Mesothelial cell of epicardium (in vitro differentiated cells): ENCODE measurements around the gene SULT4A1. TPM values are rescaled to one million over a fixed set of nuclear protein-coding genes. Genes with fewer than 3 reads are reported as not detected.

ENCODE experiments used
- DNase-seq, 2 experiments: peaks; one replicate each; pipeline ENCODE4 v3.0.0; 2021; ENCODE audit warnings: low spot score in 2 of 2; ENCODE audit not compliant: unreplicated experiment in 2 of 2
- H3K27ac Mint-ChIP-seq: 2 replicates; pipeline ENCODE4 v1.8.0; 2021; ENCODE audit warnings: mixed read lengths
- H3K27me3 Mint-ChIP-seq: 2 replicates; pipeline ENCODE4 v1.8.0; 2021; ENCODE audit warnings: low read depth, mixed read lengths
- H3K36me3 Mint-ChIP-seq: 2 replicates; pipeline ENCODE4 v1.8.0; 2021; ENCODE audit warnings: mixed read lengths
- H3K4me1 Mint-ChIP-seq: 2 replicates; pipeline ENCODE4 v1.8.0; 2021; ENCODE audit warnings: mixed read lengths
- H3K4me3 Mint-ChIP-seq: 2 replicates; pipeline ENCODE4 v1.8.0; 2021; ENCODE audit warnings: mild to moderate bottlenecking, moderate library complexity, mixed read lengths
- H3K9me3 Mint-ChIP-seq: 2 replicates; pipeline ENCODE4 v1.8.0; 2021; ENCODE audit warnings: mixed read lengths
- total RNA-seq: library from RNA; stranded (reverse); gene quantifications from 3 replicates; pipeline ENCODE4 v1.2.1, GENCODE V29; 2021
- TF ChIP-seq, protein P1 (sequence below): fragments of 200-600 bp; sonication (generic); IDR thresholded peaks from one replicate; pipeline ENCODE4 v1.5.0; 2021; ENCODE audit warnings: antibody characterized with exemption; ENCODE audit not compliant: unreplicated experiment

The SULT4A1 gene
- total RNA-seq, 1 donor from 2014 or later = 7.1 TPM

DNA sequence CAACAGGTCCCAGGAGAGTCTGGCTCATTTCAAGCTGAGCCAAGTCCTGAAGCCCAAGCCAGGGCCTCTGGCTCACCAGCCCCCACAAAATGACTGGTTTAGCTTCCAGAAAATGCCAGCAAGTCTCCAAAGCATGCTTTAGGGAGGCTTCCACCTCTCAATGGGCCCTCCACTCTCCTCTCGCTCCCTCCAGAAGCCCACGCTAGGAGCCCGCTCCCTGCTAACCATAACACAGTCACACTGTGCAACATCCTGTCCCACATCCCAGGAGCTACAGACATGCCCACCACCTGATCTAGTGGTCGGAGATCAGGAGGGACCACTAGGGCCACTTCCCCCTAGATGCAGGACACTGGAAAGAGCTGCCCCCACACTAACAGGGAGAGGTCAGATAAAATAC, 6.9 kb downstream of the SULT4A1 start:
- Mint-ChIP-seq H3K27me3 (peaks cover 42% of the 10 kb centered on the region), H3K9me3 (peaks cover 14% of the 10 kb centered on the region), H3K27ac (no peak overlapping the region), H3K36me3 (no peaks in the 10 kb centered on the region), H3K4me3 (no peak overlapping the region), H3K4me1 (no peaks in the 10 kb centered on the region)
- DNase-seq = no peak
- TF ChIP-seq, protein P1, sequence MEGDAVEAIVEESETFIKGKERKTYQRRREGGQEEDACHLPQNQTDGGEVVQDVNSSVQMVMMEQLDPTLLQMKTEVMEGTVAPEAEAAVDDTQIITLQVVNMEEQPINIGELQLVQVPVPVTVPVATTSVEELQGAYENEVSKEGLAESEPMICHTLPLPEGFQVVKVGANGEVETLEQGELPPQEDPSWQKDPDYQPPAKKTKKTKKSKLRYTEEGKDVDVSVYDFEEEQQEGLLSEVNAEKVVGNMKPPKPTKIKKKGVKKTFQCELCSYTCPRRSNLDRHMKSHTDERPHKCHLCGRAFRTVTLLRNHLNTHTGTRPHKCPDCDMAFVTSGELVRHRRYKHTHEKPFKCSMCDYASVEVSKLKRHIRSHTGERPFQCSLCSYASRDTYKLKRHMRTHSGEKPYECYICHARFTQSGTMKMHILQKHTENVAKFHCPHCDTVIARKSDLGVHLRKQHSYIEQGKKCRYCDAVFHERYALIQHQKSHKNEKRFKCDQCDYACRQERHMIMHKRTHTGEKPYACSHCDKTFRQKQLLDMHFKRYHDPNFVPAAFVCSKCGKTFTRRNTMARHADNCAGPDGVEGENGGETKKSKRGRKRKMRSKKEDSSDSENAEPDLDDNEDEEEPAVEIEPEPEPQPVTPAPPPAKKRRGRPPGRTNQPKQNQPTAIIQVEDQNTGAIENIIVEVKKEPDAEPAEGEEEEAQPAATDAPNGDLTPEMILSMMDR = no peak

DNA sequence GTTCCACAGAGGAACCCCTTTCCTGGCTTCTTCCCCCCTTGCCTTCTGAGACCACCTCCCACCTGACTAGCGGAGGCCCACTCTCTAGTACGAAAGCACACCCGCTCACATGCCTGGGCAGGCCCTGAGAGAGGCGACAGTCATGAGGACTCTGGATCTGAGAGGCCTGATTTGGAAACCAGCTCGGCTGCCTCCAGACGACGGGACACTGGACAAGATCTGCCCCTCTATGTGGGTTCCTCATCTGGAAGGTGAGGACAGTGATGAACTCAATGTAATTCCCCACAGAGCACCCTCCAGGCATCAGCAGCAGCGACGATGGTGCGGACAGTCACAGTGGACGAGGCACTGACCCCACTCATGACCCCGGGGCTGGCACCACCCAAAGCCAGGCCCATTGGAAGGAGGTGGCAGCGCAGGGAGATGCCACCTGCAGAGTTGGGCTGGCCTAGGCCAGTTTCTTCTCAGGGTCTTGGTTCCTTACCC, 7.5 kb downstream of the SULT4A1 start:
- TF ChIP-seq, protein P1 = no peak
- Mint-ChIP-seq H3K36me3 (no peaks in the 10 kb centered on the region), H3K9me3 (peaks cover 14% of the 10 kb centered on the region), H3K4me1 (no peaks in the 10 kb centered on the region), H3K27me3 (peaks cover 42% of the 10 kb centered on the region), H3K4me3 (no peak overlapping the region), H3K27ac (no peak overlapping the region)
- DNase-seq = no peak

DNA sequence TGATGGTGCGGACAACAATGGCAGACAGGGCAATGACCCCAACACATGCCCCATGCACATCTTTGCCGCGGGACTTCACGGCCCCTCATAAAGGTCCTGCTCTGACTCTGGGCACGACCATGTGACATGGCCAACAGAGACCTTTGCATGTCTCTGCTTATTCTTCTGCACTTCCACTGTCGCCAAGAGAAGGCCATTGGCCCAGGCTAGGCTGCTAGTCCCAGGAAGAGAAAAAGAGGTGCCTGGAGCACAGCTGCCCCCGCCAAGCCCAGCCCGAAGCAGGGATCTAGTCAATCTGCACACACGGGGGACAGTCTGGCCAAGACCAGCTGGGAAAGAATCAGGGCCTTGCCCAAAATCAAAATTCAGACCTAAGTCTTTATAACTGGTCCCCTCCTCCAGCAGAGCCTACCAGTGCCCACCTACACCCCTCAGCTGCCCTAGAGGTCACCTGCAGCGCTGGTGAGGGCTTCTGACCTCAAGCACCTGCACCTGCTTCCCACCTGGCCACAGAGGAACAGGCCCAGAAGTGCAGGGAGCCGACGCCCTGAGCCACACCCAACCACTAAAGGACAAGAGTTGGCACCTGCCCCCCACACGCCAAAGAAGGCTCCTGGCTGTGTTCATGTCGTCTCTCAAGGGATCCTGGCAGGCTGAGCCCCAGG, 8.1 kb downstream of the SULT4A1 start:
- TF ChIP-seq, protein P1 = no peak
- no peak for DNase-seq
- H3K4me1 Mint-ChIP-seq = no peaks in the 10 kb centered on the region
- no peak overlapping the region for H3K4me3 Mint-ChIP-seq
- H3K36me3 Mint-ChIP-seq = no peaks in the 10 kb centered on the region
- H3K27ac Mint-ChIP-seq = no peak overlapping the region
- H3K9me3 Mint-ChIP-seq = peaks cover 14% of the 10 kb centered on the region
- peaks cover 40% of the 10 kb centered on the region for H3K27me3 Mint-ChIP-seq

DNA sequence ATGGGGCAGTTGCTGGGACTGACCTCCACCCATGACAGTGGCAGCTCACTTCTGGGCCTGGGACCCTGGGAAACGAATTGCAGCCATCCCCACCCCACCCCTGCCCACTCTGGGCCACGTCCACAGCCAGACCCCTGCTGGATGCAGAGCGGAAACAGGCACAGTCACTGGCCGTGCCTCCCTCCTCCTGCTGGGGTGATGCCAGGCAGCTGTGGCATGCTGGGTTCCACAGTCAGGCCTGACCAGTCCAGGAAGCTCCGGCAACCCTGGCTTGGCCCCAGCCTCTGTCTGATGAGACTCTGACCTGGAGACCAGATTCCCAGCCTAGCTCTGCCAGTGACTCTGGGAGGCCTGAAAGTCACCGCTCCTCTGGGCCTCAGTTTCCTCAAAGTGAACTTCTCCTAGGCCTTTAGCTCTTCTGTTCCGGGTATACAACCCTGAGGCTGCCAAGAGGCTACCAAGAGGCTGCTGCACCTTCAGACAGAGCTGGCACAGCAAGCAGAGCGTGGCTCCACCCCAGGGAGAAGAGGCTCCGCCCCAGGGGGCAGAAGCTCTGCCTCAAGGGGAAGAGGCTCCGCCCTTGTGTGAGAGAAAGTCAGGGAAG, 8.9 kb downstream of the SULT4A1 start:
- peaks cover 14% of the 10 kb centered on the region for H3K9me3 Mint-ChIP-seq
- TF ChIP-seq, protein P1 = no peak
- peaks cover 37% of the 10 kb centered on the region for H3K27me3 Mint-ChIP-seq
- no peak overlapping the region for H3K27ac Mint-ChIP-seq
- no peak overlapping the region for H3K4me3 Mint-ChIP-seq
- no peak for DNase-seq
- H3K4me1 Mint-ChIP-seq = no peaks in the 10 kb centered on the region
- H3K36me3 Mint-ChIP-seq = no peaks in the 10 kb centered on the region

DNA sequence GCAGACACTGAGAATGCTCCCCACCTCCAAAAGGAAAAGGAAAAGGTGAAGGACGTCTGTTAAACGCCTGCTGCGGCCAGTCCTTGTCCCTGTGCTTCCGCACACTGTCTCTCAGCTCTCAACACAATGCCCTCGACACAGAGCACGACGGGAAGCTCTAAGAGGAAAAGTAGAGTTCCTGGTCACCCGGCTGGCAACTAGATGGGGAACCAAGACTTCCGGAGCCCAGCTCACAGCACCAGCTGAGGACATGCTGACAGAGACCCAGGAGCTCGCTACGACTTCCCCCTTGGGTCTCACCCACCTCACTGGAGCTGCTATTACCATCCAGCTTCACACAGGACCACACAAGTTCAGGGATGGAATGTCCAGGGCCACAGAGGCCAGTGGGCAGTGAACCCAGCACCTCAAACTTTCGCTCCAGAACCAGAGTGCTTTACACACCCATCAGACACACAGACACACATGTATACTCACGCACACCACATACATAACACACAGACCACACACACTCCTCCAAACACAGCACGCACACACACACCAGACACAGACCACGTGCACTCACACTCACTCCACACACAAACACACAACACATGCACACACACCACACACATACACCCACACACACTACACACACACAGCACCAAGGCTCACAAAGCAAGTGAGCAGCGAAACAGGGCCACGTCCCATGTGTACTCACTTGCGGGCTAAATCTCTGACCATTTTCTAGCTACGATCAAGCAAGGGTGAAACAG, 9.6 kb downstream of the SULT4A1 start:
- Mint-ChIP-seq H3K4me3 (no peak overlapping the region), H3K4me1 (no peaks in the 10 kb centered on the region), H3K9me3 (peaks cover 14% of the 10 kb centered on the region), H3K36me3 (no peaks in the 10 kb centered on the region), H3K27ac (no peak overlapping the region), H3K27me3 (peaks cover 35% of the 10 kb centered on the region)
- no peak for DNase-seq
- TF ChIP-seq, protein P1 = no peak
